Mesothelial cell of epicardium (in vitro differentiated cells): ENCODE measurements around the gene RB1. TPM values are rescaled to one million over a fixed set of nuclear protein-coding genes. Genes with fewer than 3 reads are reported as not detected.
A peak's percentile ranks its signal among the peaks of the same experiment; 100 is the strongest.

Experiments used
- DNase-seq, 2 experiments: peaks; one replicate each; pipeline ENCODE4 v3.0.0; 2021; ENCODE audit warnings: low spot score in 2 of 2; ENCODE audit not compliant: unreplicated experiment in 2 of 2
- H3K27ac Mint-ChIP-seq: 2 replicates; pipeline ENCODE4 v1.8.0; 2021; ENCODE audit warnings: mixed read lengths
- H3K27me3 Mint-ChIP-seq: 2 replicates; pipeline ENCODE4 v1.8.0; 2021; ENCODE audit warnings: low read depth, mixed read lengths
- H3K36me3 Mint-ChIP-seq: 2 replicates; pipeline ENCODE4 v1.8.0; 2021; ENCODE audit warnings: mixed read lengths
- H3K4me1 Mint-ChIP-seq: 2 replicates; pipeline ENCODE4 v1.8.0; 2021; ENCODE audit warnings: mixed read lengths
- H3K4me3 Mint-ChIP-seq: 2 replicates; pipeline ENCODE4 v1.8.0; 2021; ENCODE audit warnings: mild to moderate bottlenecking, moderate library complexity, mixed read lengths
- H3K9me3 Mint-ChIP-seq: 2 replicates; pipeline ENCODE4 v1.8.0; 2021; ENCODE audit warnings: mixed read lengths
- total RNA-seq: library from RNA; stranded (reverse); gene quantifications from 3 replicates; pipeline ENCODE4 v1.2.1, GENCODE V29; 2021
- TF ChIP-seq, protein P1 (sequence below): fragments of 200-600 bp; sonication (generic); IDR thresholded peaks from one replicate; pipeline ENCODE4 v1.5.0; 2021; ENCODE audit warnings: antibody characterized with exemption; ENCODE audit not compliant: unreplicated experiment

Gene RB1
- total RNA-seq, 1 donor from 2014 or later, result 34.7 TPM

DNA sequence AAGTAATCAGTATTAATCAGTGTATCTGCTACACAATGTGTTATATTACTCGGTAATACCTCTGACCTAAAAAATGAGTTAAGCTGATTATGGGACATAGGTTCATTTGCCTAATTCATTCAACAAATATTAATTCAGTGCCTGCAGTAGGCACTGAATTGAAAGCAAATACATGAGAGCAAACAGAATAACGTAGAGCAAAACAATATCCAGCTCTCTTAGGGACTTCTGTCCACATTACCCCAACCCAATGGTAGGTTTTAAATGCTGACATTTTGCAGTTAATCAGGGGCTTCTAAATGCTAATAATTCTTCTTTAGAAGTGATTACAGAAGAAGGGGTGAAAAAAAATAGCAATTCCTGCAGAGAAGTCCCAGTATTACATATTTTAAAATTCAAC lies 224.4 kb downstream of the RB1 start:
- Mint-ChIP-seq H3K27ac (no peak overlapping the region), H3K36me3 (no peaks in the 10 kb centered on the region), H3K27me3 (no peaks in the 10 kb centered on the region), H3K9me3 (no peaks in the 10 kb centered on the region), H3K4me1 (peaks cover 14% of the 10 kb centered on the region), H3K4me3 (no peak overlapping the region)
- TF ChIP-seq, protein P1, sequence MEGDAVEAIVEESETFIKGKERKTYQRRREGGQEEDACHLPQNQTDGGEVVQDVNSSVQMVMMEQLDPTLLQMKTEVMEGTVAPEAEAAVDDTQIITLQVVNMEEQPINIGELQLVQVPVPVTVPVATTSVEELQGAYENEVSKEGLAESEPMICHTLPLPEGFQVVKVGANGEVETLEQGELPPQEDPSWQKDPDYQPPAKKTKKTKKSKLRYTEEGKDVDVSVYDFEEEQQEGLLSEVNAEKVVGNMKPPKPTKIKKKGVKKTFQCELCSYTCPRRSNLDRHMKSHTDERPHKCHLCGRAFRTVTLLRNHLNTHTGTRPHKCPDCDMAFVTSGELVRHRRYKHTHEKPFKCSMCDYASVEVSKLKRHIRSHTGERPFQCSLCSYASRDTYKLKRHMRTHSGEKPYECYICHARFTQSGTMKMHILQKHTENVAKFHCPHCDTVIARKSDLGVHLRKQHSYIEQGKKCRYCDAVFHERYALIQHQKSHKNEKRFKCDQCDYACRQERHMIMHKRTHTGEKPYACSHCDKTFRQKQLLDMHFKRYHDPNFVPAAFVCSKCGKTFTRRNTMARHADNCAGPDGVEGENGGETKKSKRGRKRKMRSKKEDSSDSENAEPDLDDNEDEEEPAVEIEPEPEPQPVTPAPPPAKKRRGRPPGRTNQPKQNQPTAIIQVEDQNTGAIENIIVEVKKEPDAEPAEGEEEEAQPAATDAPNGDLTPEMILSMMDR, result no peak
- DNase-seq, result no peak

DNA sequence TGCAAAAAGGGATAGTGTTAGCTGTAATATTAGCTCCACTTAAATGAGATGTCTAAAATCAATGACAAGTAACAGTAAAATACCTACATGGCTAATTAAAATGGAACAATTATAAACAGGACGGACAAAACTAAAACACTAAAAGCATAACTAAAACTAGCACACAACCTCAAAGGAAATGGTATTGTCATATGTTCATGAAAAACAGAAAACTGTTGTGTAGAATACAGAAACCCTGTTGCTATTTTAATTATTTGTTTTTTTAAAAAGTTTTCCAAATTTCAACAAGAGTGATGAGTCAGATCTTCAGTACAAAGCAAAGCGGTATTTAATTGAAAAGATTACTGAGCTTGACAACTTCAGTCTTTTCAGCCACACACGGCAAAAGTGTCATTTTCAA lies 225.2 kb downstream of the RB1 start:
- Mint-ChIP-seq H3K27ac (no peak overlapping the region), H3K9me3 (no peaks in the 10 kb centered on the region), H3K4me1 (peaks cover 20% of the 10 kb centered on the region), H3K4me3 (no peak overlapping the region), H3K27me3 (no peaks in the 10 kb centered on the region), H3K36me3 (no peaks in the 10 kb centered on the region)
- TF ChIP-seq, protein P1, result no peak
- no peak for DNase-seq

DNA sequence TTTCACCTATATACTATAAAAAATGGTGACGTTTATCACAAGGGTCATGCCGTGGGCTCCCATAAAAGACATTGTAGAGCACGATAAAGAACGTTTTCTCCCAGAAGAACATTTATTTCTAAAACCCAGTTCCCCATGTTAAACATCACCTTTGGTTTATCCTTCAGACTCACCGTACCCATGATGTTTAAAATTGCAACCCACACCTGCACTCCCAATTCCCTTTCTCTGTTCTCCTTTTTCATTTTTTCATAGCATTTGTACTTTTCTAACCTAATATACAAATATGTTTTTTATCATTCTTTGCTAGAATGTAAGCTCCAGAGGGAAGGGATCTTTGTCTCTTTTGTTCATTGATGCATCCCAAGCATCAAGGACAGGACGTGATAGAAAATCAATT lies 227.3 kb downstream of the RB1 start:
- Mint-ChIP-seq H3K36me3 (no peaks in the 10 kb centered on the region), H3K4me3 (no peak overlapping the region), H3K27ac (peak overlapping the region; percentile 96), H3K4me1 (peaks cover 23% of the 10 kb centered on the region), H3K9me3 (no peaks in the 10 kb centered on the region), H3K27me3 (no peaks in the 10 kb centered on the region)
- TF ChIP-seq, protein P1, result no peak
- DNase-seq, result no peak

Other genes starting within 250 kb of the RB1 start
- 45.0 to 46.6 TPM (median 46.3 TPM) in 3 replicates for gene MED4, start 208.6 kb upstream of the RB1 start, total RNA-seq
- 244 to 250 TPM (median 249 TPM) in 3 replicates for gene ITM2B, start 70.5 kb upstream of the RB1 start, total RNA-seq
- gene LPAR6, start 109.4 kb downstream of the RB1 start, total RNA-seq, result 19.4 to 21.7 TPM (median 21.1 TPM) in 3 replicates
- gene RCBTB2, start 229.3 kb downstream of the RB1 start, total RNA-seq, result 20.3 to 21.6 TPM (median 20.6 TPM) in 3 replicates